Neural crest cell (in vitro differentiated cells): Measurements from ENCODE around the gene RANBP3L. TPM values are rescaled to one million over a fixed set of nuclear protein-coding genes. Genes with fewer than 3 reads are reported as not detected.

Experiments
- DNase-seq: peaks from one replicate; pipeline ENCODE4 v3.0.0; 2021; ENCODE audit warnings: low read depth, mixed read lengths, low spot score
- H3K27ac Mint-ChIP-seq: one replicate; pipeline ENCODE4 v1.8.0; 2021; ENCODE audit warnings: mild to moderate bottlenecking, mixed read lengths; ENCODE audit not compliant: unreplicated experiment
- H3K27me3 Mint-ChIP-seq: 2 replicates; pipeline ENCODE4 v1.8.0; 2021; ENCODE audit warnings: low read depth, mild to moderate bottlenecking, mixed read lengths
- H3K36me3 Mint-ChIP-seq: 2 replicates; pipeline ENCODE4 v1.8.0; 2021; ENCODE audit warnings: low read depth, mild to moderate bottlenecking, mixed read lengths
- H3K4me1 Mint-ChIP-seq: 2 replicates; pipeline ENCODE4 v1.8.0; 2021; ENCODE audit warnings: mixed read lengths
- H3K4me3 Mint-ChIP-seq: one replicate; pipeline ENCODE4 v1.8.0; 2021; ENCODE audit warnings: mild to moderate bottlenecking, mixed read lengths
- H3K9me3 Mint-ChIP-seq: 2 replicates; pipeline ENCODE4 v1.8.0; 2021; ENCODE audit warnings: mixed read lengths
- total RNA-seq: library from RNA; stranded (reverse); gene quantifications from 2 replicates; pipeline ENCODE4 v1.2.1, GENCODE V29; 2021
- TF ChIP-seq, protein P1 (sequence below): fragments of 200-600 bp; sonication (generic); conservative IDR thresholded peaks from 2 replicates; pipeline ENCODE4 v1.5.0; 2021; ENCODE audit warnings: antibody characterized with exemption, mild to moderate bottlenecking

RANBP3L gene
- total RNA-seq, 1 donor from 2014 or later, result not detected

DNA sequence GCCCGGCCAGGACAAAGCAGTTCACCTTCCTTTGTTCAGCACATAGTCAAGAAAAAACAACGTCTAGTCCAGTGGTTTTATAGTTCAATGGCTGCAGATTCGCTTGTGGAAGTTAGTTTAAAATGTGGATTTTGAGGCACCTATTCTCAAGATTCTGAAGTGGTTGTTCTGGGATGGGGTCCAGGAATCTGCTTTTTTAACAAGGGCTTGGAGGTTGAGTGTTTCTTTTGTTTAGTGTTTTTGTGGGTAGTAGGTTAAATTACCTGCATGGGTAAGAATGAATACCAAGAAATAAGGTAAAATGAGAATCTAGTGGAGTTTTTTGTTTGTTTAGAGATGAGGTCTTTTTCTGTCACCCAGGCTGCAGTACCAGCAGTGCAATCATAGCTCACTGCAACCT lies 31.5 kb downstream of the RANBP3L start:
- H3K4me3 Mint-ChIP-seq, result no peak overlapping the region
- H3K27ac Mint-ChIP-seq, result no peak overlapping the region
- no peaks in the 10 kb centered on the region for H3K9me3 Mint-ChIP-seq
- H3K36me3 Mint-ChIP-seq, result no peaks in the 10 kb centered on the region
- H3K27me3 Mint-ChIP-seq, result no peaks in the 10 kb centered on the region
- H3K4me1 Mint-ChIP-seq, result peaks cover 8% of the 10 kb centered on the region
- no peak for DNase-seq
- TF ChIP-seq, protein P1, sequence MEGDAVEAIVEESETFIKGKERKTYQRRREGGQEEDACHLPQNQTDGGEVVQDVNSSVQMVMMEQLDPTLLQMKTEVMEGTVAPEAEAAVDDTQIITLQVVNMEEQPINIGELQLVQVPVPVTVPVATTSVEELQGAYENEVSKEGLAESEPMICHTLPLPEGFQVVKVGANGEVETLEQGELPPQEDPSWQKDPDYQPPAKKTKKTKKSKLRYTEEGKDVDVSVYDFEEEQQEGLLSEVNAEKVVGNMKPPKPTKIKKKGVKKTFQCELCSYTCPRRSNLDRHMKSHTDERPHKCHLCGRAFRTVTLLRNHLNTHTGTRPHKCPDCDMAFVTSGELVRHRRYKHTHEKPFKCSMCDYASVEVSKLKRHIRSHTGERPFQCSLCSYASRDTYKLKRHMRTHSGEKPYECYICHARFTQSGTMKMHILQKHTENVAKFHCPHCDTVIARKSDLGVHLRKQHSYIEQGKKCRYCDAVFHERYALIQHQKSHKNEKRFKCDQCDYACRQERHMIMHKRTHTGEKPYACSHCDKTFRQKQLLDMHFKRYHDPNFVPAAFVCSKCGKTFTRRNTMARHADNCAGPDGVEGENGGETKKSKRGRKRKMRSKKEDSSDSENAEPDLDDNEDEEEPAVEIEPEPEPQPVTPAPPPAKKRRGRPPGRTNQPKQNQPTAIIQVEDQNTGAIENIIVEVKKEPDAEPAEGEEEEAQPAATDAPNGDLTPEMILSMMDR, result no peak

DNA sequence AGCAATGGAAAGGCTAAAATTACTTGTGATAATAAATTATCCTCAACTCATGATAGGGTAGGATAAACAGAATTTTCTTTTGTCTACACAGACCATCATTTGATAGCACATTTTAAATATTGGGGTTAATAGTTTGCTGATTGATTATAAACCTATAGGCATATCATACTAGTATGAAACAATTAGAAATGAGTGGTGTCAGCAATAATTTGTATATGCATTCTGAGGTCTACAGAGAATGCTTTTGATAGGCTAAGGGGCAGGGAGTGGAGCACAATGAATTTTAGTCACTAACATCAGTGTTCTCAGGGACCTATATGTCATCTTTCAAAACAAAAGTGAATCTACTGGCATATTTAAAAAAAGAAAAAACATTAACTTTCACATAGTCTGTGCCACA lies 32.2 kb downstream of the RANBP3L start:
- Mint-ChIP-seq H3K4me1 (peaks cover 4% of the 10 kb centered on the region), H3K27ac (no peak overlapping the region), H3K36me3 (no peaks in the 10 kb centered on the region), H3K27me3 (no peaks in the 10 kb centered on the region), H3K4me3 (no peak overlapping the region), H3K9me3 (no peaks in the 10 kb centered on the region)
- DNase-seq, result no peak
- TF ChIP-seq, protein P1, result no peak

DNA sequence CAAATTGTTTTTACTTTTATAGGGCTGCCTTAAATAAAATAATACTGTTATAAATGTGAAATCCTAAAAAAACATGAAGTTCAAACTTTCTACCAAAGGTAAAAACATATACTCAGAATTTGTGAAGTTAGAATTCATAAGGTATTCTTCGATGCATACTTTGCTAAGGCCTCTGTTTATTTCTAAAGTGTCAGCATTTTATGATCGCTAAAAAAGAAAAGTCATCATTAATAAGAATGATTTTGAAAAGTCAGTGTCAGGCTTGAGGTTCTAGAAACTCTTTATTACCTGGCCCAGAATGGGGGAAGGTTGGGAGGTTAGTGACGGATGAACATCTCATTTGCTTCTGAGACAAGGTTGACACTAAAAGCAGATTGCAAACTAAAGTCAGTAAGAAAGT lies 33.8 kb downstream of the RANBP3L start:
- no peak for DNase-seq
- no peaks in the 10 kb centered on the region for H3K4me1 Mint-ChIP-seq
- TF ChIP-seq, protein P1, result no peak

DNA sequence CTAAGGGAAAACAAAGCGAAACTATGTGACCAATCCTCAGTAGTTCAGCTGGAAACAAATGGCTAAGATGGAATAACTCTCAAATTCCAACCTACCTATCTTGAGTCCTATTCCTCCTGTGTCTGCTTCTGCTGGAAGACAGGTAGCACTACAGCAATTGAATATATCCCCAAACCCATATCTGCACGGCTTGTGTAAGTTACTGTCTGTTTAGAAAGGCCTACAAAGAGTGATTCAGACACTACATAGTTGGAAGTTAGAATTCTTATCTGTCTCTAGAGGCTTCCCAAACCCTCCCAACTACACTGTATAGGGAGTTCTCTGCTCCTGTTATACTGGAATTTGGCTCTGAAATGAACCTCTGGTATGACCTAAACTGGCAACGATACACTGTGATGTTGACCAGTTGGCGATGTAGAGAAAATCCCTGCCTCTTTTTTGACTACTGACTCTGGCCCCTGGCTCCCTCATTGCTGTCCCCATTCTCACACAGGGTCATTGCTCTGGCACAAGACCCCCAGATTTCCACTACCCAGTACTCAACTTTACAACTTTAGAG lies 37.4 kb downstream of the RANBP3L start:
- Mint-ChIP-seq H3K27ac (no peak overlapping the region), H3K4me1 (no peaks in the 10 kb centered on the region), H3K27me3 (peaks cover 2% of the 10 kb centered on the region), H3K36me3 (no peaks in the 10 kb centered on the region), H3K4me3 (no peak overlapping the region), H3K9me3 (no peaks in the 10 kb centered on the region)
- TF ChIP-seq, protein P1, result no peak
- DNase-seq, result no peak

More for the DNA sequence above, 33.8 kb downstream of the RANBP3L start:
- Mint-ChIP-seq H3K4me3 (no peak overlapping the region), H3K9me3 (no peaks in the 10 kb centered on the region), H3K27ac (no peak overlapping the region), H3K36me3 (no peaks in the 10 kb centered on the region), H3K27me3 (no peaks in the 10 kb centered on the region)

DNA sequence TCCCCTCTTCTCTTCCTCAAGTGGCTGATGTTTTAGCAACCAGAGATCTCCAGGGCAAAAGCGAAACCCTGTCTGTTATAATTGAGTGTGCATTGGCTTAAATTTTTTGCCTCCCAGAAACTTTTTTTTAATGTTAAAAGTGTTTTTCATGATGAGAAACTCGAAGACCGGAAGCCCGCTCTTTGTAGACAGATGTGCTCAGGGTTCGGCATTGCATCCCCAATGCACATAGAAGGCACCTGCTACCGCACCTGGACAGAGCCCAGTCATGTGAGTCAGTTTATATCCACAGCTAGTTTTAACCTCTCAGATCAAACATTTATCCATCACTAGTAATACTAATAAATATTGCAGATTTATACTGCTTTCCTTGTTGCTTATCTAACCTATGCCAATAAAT lies 40.5 kb downstream of the RANBP3L start:
- Mint-ChIP-seq H3K27me3 (peaks cover 2% of the 10 kb centered on the region), H3K9me3 (no peaks in the 10 kb centered on the region), H3K4me1 (no peaks in the 10 kb centered on the region), H3K36me3 (no peaks in the 10 kb centered on the region), H3K27ac (no peak overlapping the region), H3K4me3 (no peak overlapping the region)
- TF ChIP-seq, protein P1, result no peak
- no peak for DNase-seq
